HG03565 (cell line): ENCODE measurements around the gene PTCH1.

Source experiments
- ATAC-seq: cut with Tn5 transposase; IDR thresholded peaks from one replicate; pipeline ENCODE4 v1.9.1; 2021; ENCODE audit warnings: mild to moderate bottlenecking, moderate library complexity; ENCODE audit not compliant: unreplicated experiment

The PTCH1 gene

GRCh38 chr9:95411054-95411892 is 105.5 kb downstream of the PTCH1 start:
- no peak for ATAC-seq

GRCh38 chr9:95409650-95410426 is 106.9 kb downstream of the PTCH1 start:
- no peak for ATAC-seq

DNA sequence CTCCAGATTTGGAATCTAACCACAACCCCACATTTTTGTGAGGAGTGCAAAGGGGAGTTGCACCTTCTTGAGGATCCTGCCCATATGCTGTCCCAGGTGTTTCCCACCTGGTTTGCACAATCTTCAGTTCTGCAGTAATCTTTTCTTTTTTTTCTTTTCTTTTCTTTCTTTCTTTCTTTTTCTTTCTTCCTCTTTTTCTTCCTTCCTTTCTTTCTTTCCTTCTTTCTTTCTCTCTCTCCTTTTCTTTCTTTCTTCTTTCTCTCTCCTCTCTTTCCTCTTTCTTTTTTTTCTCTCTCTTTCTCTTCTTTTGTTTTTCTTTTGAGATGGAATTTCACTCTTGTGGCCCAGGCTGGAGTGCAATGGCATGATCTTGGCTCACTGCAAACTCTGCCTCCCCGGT is 109.2 kb downstream of the PTCH1 start:
- no peak for ATAC-seq

- no peak for ATAC-seq
Observed at GRCh38 chr9:95406121-95406520, 110.7 kb downstream of the PTCH1 start.

- no peak for ATAC-seq
Observed at GRCh38 chr9:95399261-95399660, 117.5 kb downstream of the PTCH1 start.
